OCI-LY3 (cell line): ENCODE results near the gene LDLRAD4.
A peak's percentile ranks its signal among the peaks of the same experiment; 100 is the strongest.

Source experiments
- H2AFZ ChIP-seq: fragments of 200-600, 300-600 bp; shearing (Covaris generic); 2 replicates; pipeline ENCODE4 v1.6.0; 2014; ENCODE audit warnings: antibody characterized with exemption, low read depth, low read length
- H3K27ac ChIP-seq: fragments of 200-600, 300-600 bp; sonication (generic); 2 replicates; pipeline ENCODE4 v1.5.1; 2014; ENCODE audit warnings: mild to moderate bottlenecking, low read length, moderate library complexity, mixed read lengths
- H3K27me3 ChIP-seq: fragments of 200-600, 300-600 bp; sonication (generic); 2 replicates; pipeline ENCODE4 v1.6.1; 2014; ENCODE audit warnings: low read depth, low read length, mixed read lengths
- H3K36me3 ChIP-seq: fragments of 200-600, 300-600 bp; sonication (generic); replicated peaks from 2 replicates; pipeline ENCODE3; 2014; ENCODE audit warnings: low read depth, low read length, mixed read lengths
- H3K4me1 ChIP-seq: fragments of 300-600, 200-600 bp; sonication (generic); 2 replicates; pipeline ENCODE4 v1.6.1; 2014; ENCODE audit warnings: low read length, mixed read lengths
- H3K4me2 ChIP-seq: fragments of 200-600, 300-600 bp; sonication (generic); 2 replicates; pipeline ENCODE4 v1.6.1; 2014; ENCODE audit warnings: low read length, mixed read lengths
- H3K4me3 ChIP-seq: fragments of 300-600, 200-600 bp; sonication (generic); 2 replicates; pipeline ENCODE4 v1.5.1; 2014; ENCODE audit warnings: antibody characterized with exemption, mild to moderate bottlenecking, low read length, moderate library complexity
- H3K79me2 ChIP-seq: fragments of 300-600, 200-600 bp; shearing (Covaris generic); 2 replicates; pipeline ENCODE4 v1.6.1; 2014; ENCODE audit warnings: mild to moderate bottlenecking, low read length, mixed read lengths
- H3K9ac ChIP-seq: fragments of 300-600, 200-600 bp; shearing (Covaris generic); 2 replicates; pipeline ENCODE4 v1.6.0; 2014; ENCODE audit warnings: mild to moderate bottlenecking, low read length, moderate library complexity
- H3K9me3 ChIP-seq: fragments of 200-600, 300-600 bp; shearing (Covaris generic); 2 replicates; pipeline ENCODE4 v1.6.1; 2014; ENCODE audit warnings: low read length, mixed read lengths; ENCODE audit not compliant: insufficient read depth
- H4K20me1 ChIP-seq: fragments of 200-600, 300-600 bp; sonication (generic); 2 replicates; pipeline ENCODE4 v1.6.1; 2016; ENCODE audit warnings: low read length, mixed read lengths; ENCODE audit not compliant: insufficient read depth
- CTCF ChIP-seq: fragments of 200-600, 300-600 bp; sonication (generic); IDR thresholded peaks from 2 replicates; pipeline ENCODE4 v1.5.1; 2014; ENCODE audit warnings: antibody characterized with exemption, low read length, low read depth
- EZH2phosphoT487 ChIP-seq: fragments of 200-600 bp; shearing (Covaris generic); IDR thresholded peaks from 2 replicates; pipeline ENCODE4 v1.6.1; 2018; ENCODE audit warnings: antibody characterized with exemption, mixed run types, low read depth

LDLRAD4 gene

DNA sequence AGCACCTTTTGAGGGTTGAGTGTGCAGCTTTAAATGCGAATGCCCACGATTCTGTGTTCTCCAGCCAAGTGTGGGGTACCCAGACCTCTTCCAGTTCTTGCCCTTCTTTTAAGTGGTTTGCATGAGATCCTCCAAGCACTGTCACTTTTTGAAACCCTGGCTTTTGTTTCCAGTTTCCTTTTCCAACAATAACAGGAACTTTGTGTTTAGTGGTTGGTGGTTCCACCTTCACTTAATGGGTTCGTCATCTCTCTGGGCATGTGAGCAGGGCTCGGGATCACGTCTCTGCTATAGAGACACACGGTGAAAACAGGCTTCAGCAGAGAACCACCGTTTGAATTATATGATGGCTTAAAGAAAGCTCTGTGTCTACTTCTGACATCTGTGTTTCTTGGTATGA, 197.6 kb downstream of the LDLRAD4 start:
- H3K27me3 ChIP-seq = no peaks in the 10 kb centered on the region; the same call in none of the 2 replicates
- no peak overlapping the region for H3K9ac ChIP-seq
- no peak overlapping the region for H3K4me2 ChIP-seq
- peaks cover 2% of the 10 kb centered on the region for H3K4me1 ChIP-seq
- H3K79me2 ChIP-seq = no peaks in the 10 kb centered on the region
- H3K9me3 ChIP-seq = no peaks in the 10 kb centered on the region
- TF ChIP-seq CTCF (no peak), EZH2phosphoT487 (no peak)
- H2AFZ ChIP-seq = no peak overlapping the region
- H3K4me3 ChIP-seq = no peak overlapping the region
- no peak overlapping the region for H3K27ac ChIP-seq
- H3K36me3 ChIP-seq = no peaks in the 10 kb centered on the region
- H4K20me1 ChIP-seq = no peaks in the 10 kb centered on the region

GRCh38 chr18:13416848-13417247, 198.3 kb downstream of the LDLRAD4 start:
- no peaks in the 10 kb centered on the region for H4K20me1 ChIP-seq
- TF ChIP-seq EZH2phosphoT487 (no peak), CTCF (no peak)
- H3K4me2 ChIP-seq = no peak overlapping the region

DNA sequence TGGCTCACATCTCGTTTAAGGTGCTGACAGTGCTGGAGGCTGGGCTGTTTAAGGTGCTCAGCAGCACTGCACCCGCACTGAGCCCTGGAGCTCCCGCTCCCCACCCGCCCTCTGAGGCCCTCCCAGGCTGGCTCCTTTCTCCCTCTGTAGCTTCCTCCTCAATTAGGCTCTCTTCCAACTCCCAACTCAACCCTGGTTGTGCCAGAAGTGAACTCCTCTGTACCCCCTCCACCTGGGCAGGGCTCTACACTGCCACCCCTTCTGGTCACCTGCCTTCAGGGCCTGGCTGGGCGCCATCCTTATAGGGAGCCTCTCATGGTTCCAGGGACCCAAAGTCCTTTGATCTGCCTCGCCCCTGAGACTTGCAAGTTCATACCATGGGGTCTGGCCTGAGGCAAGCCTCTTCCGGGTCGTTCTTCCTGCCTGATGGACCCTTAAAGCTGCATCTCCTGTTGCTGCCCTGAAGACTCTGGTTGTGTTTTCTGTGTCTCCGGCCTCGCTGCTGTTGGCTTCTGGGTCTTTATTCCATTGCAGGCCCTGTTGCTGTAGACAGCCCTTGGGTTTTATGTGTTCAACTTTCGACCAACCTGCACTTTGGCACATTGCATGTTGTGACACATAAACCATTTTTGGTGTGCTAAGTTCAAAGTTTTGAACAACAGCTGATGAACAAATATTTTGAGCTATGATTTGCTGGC, 199.6 kb downstream of the LDLRAD4 start:
- H3K4me1 ChIP-seq = peaks cover 6% of the 10 kb centered on the region
- no peak overlapping the region for H3K9ac ChIP-seq
- no peak overlapping the region for H3K27ac ChIP-seq
- H3K79me2 ChIP-seq = no peaks in the 10 kb centered on the region
- H3K27me3 ChIP-seq = no peaks in the 10 kb centered on the region; the same call in none of the 2 replicates
- H3K4me2 ChIP-seq = no peak overlapping the region
- H4K20me1 ChIP-seq = no peaks in the 10 kb centered on the region
- H3K4me3 ChIP-seq = no peak overlapping the region
- H3K9me3 ChIP-seq = no peaks in the 10 kb centered on the region
- no peaks in the 10 kb centered on the region for H3K36me3 ChIP-seq
- H2AFZ ChIP-seq = no peak overlapping the region
- TF ChIP-seq CTCF (no peak), EZH2phosphoT487 (no peak)

More at GRCh38 chr18:13416848-13417247, 198.3 kb downstream of the LDLRAD4 start:
- no peak overlapping the region for H3K9ac ChIP-seq
- no peak overlapping the region for H3K27ac ChIP-seq
- peaks cover 6% of the 10 kb centered on the region for H3K4me1 ChIP-seq
- H3K27me3 ChIP-seq = no peaks in the 10 kb centered on the region; the same call in none of the 2 replicates
- H3K4me3 ChIP-seq = no peak overlapping the region
- no peaks in the 10 kb centered on the region for H3K79me2 ChIP-seq
- H2AFZ ChIP-seq = no peak overlapping the region
- H3K9me3 ChIP-seq = no peaks in the 10 kb centered on the region
- no peaks in the 10 kb centered on the region for H3K36me3 ChIP-seq

GRCh38 chr18:13420969-13421686, 202.6 kb downstream of the LDLRAD4 start:
- Histone ChIP-seq H3K27me3 (peaks cover 10% of the 10 kb centered on the region), H2AFZ (peak overlapping the region; percentile 41; the same call in 1 of the 2 replicates), H3K4me1 (peaks cover 6% of the 10 kb centered on the region), H3K36me3 (no peaks in the 10 kb centered on the region), H4K20me1 (no peaks in the 10 kb centered on the region), H3K9ac (no peak overlapping the region), H3K4me3 (no peak overlapping the region), H3K4me2 (no peak overlapping the region), H3K27ac (no peak overlapping the region), H3K79me2 (no peaks in the 10 kb centered on the region), H3K9me3 (no peaks in the 10 kb centered on the region)
- TF ChIP-seq EZH2phosphoT487 (no peak), CTCF (no peak)
